NOMO-1 treated with dmso at 0.1 percent for 144 hours (cell line): ENCODE results near the gene ZNF644.
"Not testable (repeated sequence)": the region's sequence is repeated elsewhere in the genome, so short reads cannot be mapped to it uniquely, and the experiment has no call there.

Experiments
- DNase-seq: peaks from one replicate; lab custom pipeline; 2025; ENCODE audit not compliant: unreplicated experiment; lab: John Stamatoyannopoulos, UW

Gene ZNF644

DNA sequence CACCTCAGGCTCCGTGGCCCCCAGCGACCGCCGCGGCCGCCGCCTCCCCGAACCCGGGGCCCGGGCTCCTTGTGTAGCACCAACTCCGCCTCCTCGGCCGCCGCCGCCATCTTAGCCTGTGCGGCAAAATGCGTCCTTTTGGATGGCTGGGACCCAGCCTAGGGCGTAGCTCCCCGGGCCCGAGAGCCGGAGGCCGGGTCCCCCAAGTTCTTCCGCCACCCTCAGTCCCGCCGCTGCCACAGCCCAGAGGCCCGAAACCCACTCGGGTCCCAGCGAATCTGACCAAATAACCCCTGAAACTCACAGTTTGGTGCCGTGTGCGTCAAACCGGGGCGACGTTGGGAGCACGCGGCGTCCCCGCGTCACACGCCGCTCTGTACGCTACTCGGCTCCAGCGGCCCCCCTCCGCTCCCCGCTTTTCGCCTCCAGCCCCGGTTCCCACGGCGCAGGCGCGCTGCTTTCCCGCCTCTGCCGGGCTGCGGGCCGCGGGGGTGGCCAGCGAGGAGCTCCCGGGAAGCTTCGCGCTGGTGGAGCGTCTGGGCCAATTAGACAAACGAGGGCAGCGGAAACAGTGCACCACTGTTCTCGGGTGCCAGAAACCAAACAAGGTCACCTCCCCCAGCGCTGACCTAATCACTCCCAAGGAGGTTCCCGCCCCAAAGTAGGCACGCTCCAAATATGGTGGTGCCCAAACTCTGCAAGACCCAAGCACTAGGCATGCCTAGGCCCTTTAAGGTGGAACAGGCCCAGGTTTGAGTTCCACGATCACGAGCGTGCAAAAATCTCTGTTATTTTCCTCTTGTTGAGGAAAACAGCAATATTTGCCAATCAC lies at the start of gene ZNF644:
TSS of gene ZNF644 (minus strand) at position 350 of the 832 bp plus-strand sequence. CDS start 39,682 bp downstream, outside the sequence.
- DNase-seq: peak; percentile 94

DNA sequence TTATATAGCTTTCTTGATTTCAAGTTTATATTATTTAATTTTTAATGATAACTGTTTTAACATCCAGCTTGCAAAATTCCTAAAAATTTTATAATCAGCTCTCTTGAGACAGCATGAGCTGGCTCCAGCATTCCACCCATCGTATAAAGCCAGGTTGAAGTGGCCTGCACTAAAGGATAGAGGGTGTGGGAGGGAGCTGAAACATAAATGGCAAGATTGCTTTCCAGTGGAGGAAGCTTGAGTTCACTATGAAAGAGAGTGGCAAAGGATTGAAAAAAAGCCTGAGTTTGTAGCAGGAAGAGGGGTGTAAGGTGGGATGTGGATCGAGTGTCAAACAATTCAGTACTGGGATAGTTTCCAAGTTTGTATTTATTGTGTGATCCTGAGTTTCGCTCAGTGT lies 48.5 kb upstream of the ZNF644 start:
- DNase-seq: no peak

DNA sequence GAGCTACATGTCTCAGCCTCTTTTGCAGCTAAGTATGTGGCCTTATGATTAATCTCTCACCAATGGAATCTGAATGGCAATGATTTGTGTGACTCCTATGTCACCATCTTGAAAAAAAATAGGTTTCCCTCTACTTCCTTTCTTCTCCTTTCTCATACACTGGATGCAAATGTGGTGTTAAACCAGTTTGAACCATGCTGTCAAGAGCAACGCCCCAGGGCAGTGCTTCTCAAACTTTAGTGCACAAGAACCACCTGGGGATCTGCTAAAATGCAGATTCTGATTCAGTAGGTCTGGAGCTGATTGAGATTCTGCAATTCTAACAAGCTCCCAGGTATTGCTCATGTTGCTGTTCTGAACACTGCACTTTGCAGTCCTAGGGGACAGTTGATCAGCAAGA lies 44.7 kb upstream of the ZNF644 start:
- DNase-seq: no peak

DNA sequence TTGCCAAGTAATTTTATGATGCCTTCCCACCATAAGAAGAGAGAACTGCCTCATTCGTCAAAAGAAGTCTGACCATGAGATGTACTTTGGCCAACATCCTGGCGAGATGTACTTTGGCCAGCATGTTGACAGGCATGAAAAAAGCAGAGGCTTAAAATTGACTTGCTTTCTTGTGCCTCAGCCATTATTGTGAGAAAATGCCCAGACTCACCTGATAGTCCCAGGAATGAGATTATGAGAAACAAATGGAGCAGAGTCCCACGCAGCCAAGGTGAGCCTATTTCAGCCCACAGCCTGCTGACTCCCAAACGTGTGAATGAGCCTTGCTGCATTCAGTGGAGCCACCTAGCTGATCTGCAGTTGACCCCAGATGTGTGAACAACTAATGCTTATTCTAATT lies 43.5 kb upstream of the ZNF644 start:
- no peak for DNase-seq

DNA sequence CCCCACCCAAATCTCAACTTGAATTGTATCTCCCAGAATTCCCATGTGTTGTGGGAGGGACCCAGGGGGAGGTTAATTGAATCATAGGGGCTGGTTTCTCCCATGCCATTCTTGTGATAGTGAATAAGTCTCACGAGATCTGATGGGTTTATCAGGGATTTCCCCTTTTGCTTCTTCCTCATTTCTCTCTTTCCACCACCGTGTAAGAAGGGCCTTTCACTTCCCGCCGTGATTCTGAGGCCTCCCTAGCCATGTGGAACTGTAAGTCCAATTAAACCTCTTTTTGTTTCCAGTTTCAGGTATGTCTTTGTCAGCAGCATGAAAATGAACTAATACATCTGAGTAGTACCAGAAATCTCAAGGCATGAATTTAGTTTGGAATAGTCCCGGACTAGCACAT lies 41.6 kb upstream of the ZNF644 start:
- not testable (repeated sequence) for DNase-seq

DNA sequence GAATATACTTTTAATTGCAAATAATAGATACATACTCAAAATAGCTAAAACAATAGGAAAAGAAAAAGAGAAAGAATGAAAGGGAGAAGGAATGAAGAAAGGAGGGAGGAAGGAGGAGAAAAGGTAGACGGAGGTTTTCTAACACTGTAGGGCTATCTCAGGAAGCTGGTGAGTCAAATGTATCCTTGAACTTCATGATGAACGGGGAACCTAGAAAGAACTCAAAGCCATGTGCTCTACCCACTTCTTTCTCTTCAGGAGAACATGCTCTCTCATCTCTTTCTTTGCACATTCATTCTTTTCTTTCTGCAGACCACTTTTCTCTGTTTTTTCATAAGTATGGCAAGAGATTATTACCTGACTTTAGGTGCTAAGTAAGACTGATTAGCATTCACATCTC lies 37.3 kb upstream of the ZNF644 start:
- DNase-seq: no peak

DNA sequence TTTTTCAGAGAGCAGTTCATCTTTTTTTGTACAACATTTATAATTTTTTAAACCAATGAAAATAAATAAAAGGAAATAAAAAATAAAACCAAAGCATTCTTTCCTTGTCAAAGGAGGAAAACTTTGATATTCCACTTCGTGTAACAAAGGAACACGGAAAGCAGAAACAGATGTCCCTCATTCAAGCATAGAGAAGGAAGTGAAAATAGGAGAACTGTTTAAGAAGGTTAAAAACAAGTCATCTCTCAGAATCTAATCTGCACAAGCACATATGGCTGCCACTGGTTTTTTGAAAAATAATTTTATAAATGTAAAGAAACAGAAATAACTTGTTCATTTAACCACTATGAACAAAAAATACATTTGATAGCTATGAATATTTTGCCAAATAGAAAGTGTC lies 35.9 kb upstream of the ZNF644 start:
- DNase-seq: no peak

DNA sequence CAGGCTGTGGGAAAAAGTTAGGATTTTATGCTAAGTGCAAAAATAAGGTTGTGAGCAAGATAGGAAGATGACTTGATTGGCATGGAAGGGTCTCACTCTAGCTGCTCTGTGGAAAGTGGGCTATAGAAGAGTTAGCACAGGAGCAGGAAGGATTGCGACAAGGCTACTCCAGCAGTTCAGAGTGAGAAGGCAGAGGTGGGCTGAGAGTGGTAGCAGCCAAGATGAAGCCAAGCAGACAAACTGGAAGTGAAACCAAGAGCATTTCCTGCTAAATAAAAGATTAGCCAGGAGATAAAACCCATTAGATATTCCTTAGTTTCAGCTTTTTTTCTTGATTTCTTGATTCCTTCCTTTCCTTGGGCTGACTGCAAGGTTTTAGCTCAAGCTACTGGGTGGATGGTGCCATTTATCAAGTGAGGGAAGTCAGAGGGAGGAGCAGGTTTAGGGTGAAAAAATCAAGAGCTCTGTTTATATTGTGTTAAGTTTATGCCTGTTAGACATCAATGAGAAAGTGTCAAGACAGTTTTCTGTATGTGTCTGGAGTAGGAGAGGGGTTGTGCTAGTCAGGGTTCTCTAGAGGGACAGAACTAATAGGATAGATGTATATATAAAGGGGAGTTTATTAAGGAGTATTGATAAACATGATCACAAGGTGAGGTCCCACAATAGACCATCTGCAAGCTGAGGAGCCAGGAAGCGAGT lies 33.1 kb upstream of the ZNF644 start:
- DNase-seq: peak; percentile 86

DNA sequence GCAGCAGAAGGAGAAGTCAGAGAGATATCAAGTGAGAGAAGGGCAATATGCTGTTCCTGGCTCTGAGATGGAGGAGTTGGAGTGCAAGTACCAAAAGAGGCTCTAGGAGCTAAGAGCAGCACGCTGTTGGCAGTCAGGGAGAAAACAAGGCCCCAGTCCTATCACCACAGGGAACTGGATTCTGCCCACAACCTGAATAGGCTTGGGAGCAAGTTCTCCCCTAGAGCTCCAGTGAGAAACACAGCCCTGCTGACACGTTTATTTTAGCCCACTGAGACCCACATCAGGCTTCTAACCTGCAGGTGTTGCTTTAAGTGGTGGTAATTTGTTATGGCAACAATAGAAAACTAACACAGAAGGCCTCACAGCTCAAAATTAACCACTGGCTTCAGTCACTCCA lies 31.8 kb upstream of the ZNF644 start:
- DNase-seq: no peak

DNA sequence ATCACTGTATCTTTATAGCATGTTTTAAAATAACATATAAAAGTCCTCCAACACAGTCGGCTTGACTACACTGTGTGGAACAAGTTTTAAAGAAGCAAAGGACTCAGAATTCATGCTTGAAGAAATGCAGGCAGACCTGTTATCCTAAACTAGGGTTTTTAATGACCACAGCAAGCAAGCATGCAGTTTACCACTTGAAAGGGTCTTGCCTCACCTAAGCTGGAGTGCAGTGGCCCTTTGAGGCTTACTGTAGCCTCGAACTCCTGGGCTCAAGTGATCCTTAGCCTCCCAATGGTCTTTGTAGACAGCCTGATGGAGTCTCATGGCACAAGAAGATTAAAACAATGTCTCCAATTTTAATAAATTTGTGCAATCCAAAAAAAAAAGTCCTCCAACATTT lies 27.7 kb upstream of the ZNF644 start:
- not testable (repeated sequence) for DNase-seq

DNA sequence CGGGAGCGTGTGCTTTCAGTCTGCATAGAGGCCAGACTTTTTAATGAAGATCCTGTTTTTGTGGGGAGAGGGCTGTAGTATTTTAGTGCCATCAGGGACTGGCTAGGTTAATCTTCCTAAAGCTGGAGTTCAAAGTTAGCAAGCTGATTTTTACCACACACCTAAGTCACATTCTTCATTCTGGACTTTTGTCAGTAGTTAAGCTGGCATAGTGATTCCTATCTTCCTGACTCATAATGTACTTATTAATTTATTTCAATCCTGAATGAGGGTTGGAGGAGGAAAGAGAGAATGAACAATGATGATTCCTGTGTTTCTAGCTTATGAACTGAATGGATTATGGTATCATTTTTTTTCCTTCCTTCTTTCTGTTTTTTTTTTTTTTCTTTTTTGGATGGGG lies 24.9 kb upstream of the ZNF644 start:
- no peak for DNase-seq

DNA sequence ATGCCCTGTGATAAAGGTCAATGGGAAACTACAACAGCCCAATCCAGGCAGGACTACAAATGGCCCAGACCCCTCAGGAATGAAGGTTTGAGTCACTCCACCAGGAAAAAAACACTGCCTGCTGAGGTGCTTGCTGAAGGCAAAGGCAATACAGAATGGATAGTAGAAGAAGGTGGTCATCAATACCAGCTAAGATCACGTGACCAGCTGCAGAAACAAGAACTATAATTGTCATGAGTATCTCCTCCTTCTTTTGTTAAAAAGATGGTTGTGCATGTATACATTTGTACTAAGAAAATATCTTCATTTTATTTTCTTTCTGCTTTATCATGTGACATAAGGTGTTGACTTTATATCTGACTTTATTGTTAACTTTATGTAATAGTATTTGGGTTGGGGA lies 23.4 kb upstream of the ZNF644 start:
- no peak for DNase-seq

DNA sequence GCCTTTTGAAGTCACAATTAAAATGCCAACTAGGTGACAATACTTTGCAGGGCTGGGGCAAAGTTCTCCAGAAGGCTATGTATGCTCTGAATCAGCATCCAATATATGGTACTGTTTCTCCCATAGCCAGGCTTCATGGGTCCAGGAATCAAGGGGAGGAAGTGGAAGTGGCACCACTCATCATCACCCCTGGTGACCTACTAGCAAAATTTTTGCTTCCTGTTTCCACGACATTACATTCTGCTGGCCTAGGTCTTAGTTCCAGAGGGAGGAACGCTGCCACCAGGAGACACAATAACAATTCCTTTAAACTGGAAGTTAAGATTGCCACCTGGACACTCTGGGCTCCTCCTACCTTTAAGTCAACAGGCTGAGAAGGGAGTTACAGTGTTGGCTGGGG lies 22.9 kb upstream of the ZNF644 start:
- DNase-seq: not testable (repeated sequence)

DNA sequence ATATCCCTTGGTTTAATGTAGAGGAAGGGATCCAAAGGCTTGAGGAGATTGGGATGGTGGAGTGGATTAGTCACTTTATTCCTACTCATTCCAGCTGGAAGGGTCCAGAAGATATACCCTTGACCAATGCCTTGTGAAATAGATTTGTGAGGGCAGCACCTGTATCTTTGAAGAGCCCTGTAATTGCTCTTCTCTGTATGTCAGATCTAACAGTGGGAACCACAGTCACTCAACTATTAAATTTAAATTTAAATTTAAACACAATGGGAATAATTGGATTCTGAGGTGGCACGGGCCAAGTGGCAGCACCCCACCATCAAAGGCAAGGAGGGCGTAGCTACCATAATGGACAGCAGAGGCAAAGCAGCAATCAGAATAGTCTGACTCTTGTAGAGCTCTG lies 20.5 kb upstream of the ZNF644 start:
- DNase-seq: not testable (repeated sequence)

DNA sequence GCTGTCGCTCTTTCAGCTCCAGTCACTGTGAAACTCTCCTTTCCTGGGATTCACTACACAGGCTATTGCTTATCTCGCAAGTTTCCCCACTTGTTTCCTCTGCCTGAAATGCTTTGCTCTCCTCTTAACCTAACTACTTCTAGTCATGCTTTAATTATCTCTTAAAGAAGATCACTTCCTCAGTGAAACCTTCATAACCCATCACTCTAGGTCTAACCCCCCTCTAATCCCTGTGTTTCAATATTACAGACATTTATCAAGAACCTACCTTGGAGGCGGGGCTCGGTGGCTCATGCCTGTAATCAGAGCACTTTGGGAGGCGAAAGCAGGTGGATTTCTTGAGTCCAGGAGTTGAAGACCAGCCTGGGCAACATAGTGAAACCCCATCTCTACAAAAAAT lies 16.7 kb upstream of the ZNF644 start:
- no peak for DNase-seq

DNA sequence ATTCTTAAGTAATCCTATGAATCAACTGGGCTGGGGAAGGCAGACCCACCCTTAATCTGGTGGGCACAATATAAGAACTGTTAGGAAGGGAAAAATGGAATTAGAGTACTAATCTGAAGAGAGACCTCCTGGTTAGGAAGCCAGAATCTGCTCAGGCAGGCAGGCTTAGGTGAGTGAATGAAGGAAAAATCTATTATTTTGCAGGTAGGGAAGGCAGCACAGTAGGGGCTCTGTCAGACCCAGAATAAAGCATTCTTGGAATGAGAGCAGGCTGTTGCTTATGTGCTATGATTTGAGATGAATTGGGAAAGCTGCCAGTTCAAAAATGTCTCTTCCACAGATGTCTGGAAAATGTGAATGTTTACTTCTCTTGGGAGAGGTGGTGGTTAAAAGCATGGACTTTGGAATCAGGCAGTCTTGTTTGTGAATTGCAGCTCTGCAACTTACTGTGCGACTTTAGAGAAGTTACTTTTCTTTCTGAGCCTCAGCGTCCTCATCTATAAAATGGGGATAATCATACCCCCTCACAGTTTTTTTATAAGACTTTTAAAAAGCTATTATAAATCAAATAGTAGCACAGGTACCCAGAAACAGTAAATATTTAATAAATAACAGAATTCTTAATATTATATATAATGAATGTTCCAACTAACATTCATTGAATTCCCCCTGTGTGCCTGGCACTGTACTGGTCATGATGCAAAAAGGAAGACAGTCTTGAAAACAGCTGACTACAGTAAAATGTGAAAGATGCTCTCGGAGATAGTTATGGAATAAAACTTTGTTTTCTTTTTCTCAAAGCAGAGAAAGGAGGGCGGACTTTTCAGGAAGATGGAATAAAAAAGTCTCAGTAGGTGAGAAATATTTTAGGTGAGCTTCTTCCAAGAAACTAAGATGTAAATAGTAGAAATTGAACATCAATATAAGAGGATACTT lies 15.3 kb upstream of the ZNF644 start:
- DNase-seq: no peak

DNA sequence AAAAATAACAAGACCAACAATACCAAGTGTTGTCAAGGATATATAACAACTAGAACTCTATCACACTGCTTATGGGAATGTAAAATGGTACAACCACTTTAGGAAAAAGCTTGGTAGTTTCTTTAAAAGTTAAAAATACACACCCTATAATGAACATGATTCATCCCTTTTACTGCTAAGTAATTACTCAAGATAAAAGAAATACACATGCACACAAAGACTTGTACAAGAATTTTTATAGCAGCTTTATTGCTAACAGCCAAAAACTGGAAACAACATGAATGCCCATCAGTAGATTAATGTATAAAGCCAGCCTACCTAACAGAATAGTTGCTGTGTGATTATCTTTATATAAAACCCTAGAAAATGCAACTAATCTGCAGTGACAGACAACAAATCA lies 10.5 kb upstream of the ZNF644 start:
- DNase-seq: no peak

DNA sequence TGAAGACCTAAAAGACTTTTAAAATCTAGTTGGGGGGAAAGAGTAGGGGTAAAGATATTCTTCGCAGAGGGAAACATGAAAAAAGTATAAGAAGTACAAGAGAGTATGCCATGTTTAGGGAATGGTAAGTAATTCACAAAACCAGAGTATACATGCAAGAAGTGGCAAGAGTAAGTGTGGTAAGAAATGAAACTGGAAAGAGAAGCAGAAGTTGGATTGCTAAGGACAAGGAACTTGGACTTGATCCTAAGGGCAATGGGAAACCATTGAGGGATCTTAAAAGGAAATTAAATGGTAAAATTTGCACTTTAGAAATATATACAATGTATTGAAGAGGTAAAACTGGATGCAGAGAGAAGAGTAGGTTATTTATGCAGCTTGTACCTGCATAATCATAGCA lies 9.2 kb upstream of the ZNF644 start:
- no peak for DNase-seq

DNA sequence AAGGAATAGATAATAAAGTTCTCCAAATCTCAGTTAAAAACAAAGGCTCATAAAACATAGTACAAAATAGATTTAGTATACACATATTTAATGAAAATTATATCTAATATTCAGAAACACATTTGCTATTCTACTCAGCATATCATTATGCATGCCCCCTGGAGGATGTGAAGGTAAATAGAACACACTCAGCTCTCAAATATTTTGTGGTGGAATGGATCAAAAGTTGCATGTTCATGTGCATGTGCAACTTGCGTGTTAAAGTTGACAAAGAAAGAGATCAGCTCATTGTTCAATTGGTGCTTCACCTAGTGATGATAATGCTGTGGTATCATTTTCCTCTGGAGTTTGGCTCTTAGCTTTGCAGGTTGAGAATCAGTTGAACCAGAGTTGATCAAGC lies 4.9 kb upstream of the ZNF644 start:
- no peak for DNase-seq

DNA sequence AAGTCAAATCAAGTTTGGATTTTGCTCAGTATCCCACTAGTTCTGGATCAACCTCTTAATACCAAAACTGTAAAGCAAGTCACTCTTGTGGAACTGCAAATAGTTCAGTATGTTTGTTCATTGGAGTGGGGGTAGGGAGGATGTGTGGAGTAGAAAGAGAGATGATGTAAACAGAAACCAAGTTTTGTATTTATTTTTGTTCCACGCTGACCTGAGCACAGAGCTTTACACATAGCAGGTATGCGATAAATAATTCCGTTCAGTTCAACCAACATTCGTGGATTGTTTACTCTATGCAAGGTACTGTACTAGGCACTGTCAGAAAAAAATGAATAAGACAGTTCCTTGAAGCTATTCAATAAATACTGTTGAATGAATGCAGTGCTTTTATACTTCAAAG lies 4.5 kb upstream of the ZNF644 start:
- DNase-seq: no peak

DNA sequence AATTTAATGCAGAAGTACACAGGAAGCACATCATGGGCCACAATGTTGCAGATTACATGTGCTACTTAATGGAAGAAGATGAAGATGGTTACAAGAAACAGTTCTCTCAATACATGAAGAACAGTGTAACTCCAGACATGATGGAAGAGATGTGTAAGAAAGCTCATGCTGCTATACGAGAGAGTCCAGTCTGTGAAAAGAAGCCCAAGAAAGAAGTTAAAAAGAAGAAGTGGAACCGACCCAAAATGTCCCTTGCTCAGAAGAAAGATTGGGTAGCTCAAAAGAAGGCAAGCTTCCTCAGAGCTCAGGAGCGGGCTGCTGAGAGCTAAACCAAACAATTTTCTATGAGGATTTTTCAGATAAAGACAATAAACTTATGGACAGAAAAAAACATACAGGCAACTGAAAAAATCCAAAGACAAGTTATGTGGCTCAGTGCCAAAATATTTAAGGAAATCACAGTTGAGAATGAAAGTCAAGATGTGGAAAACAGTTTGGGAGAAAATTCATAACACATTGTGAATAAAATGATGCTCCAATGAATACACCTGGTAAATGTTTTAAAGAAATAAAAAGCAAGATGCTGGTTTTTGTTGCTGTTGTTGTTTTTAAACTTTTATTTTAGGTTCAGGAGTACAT lies 2.8 kb upstream of the ZNF644 start:
- DNase-seq: no peak
